Neuron (in vitro differentiated cells): ENCODE measurements around the gene HRAS.

ENCODE experiments used
- H2AFZ ChIP-seq: one replicate; pipeline ENCODE4 v1.6.1; 2013; ENCODE audit warnings: low read depth, mild to moderate bottlenecking, inconsistent platforms, low read length, moderate library complexity
- H3K27me3 ChIP-seq: one replicate; pipeline ENCODE4 v1.6.1; 2013; ENCODE audit warnings: low read length; ENCODE audit not compliant: insufficient read depth
- H3K36me3 ChIP-seq: one replicate; pipeline ENCODE4 v1.6.1; 2013; ENCODE audit warnings: low read length; ENCODE audit not compliant: insufficient read depth
- H3K4me1 ChIP-seq: one replicate; pipeline ENCODE4 v1.6.1; 2013; ENCODE audit warnings: low read length; ENCODE audit not compliant: insufficient read depth
- H3K4me3 ChIP-seq: 2 replicates; pipeline ENCODE4 v1.5.1; 2013; ENCODE audit warnings: mild to moderate bottlenecking, low read length, moderate library complexity
- H3K9me3 ChIP-seq: one replicate; pipeline ENCODE4 v1.6.1; 2013; ENCODE audit warnings: low read length

The HRAS gene

DNA sequence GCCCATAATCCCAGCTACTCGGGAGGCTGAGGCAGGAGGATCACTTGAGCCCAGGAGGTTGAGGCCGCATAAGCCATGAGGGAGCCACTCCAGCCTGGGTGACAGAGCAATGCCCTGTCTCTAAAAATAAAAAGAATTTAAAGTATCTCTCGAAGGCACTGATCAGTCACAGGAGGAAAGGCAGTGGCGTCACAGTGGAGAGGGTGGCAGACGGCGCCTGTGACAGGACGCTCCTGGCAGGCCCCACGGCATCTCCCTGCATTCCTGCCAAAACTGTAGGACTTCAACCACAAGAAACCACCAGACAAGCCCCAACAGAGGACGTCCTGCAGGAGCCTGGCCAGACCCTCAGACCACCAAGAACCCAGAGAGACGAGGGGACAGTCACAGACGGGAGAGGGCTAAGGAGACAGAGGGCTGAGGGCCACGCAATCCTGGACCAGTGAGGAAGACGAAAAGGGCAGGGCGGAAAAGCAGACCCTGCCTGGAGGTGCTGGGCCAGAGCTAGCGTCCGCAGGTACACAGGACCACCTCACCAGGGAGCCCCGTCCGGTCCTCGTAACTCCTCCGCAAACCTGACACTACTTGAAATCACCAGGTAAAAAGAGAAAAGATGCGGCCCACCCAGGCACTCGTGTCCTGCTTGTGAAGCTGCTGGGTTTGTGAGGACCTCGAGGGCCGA, 34.2 kb downstream of the HRAS start:
- no peak overlapping the region for H3K4me3 ChIP-seq

DNA sequence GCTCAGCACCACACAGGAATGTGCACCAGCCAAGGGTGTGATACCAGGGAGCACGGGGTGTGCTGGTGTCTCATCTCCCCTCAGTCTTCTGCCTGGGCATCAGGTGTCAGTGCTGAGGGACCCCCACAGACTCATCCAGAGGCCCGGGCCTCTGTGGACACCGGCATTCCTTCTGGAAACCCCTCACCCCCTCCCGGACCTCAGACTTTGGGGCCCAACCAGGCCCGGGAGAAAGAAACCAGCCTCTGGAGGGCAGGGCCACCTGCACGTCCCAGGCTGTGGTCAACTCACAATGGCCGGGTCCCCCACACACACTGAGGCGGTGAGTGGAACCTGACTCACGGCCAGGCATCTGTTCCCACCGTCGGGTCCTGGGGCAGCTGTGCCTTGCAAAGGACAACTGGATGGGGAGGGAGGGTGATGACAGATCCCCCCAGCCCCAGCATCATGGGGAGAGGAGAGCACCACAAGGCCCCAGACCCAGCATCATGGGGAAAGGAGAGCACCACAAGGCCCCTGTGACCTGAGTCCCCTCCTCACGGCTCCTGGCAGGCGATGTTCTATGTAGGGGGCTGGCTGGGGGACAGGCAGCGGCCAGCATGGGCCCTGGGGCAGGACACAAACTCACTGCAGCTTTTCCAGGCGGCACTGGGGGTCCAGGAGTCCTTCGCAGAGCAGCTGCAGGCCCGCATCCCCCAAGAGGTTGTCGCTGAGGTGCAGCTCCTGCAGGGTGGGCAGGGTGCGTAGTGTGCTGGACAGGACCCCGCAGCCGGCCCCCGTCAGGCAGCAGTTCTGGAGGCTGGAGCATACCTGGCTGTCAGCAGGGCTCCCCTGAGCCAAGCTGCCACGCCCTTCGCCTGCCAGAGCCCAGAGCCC, 35.9 kb downstream of the HRAS start:
- H3K9me3 ChIP-seq: peaks cover 3% of the 10 kb centered on the region
- H3K4me3 ChIP-seq: no peak overlapping the region
- no peaks in the 10 kb centered on the region for H3K27me3 ChIP-seq
- no peak overlapping the region for H2AFZ ChIP-seq
- peaks cover 68% of the 10 kb centered on the region for H3K36me3 ChIP-seq
- no peaks in the 10 kb centered on the region for H3K4me1 ChIP-seq

More for the DNA sequence above, 34.2 kb downstream of the HRAS start:
- no peaks in the 10 kb centered on the region for H3K27me3 ChIP-seq
- peaks cover 10% of the 10 kb centered on the region for H3K4me1 ChIP-seq
- peaks cover 51% of the 10 kb centered on the region for H3K36me3 ChIP-seq
- H3K9me3 ChIP-seq: peaks cover 3% of the 10 kb centered on the region
- no peak overlapping the region for H2AFZ ChIP-seq

DNA sequence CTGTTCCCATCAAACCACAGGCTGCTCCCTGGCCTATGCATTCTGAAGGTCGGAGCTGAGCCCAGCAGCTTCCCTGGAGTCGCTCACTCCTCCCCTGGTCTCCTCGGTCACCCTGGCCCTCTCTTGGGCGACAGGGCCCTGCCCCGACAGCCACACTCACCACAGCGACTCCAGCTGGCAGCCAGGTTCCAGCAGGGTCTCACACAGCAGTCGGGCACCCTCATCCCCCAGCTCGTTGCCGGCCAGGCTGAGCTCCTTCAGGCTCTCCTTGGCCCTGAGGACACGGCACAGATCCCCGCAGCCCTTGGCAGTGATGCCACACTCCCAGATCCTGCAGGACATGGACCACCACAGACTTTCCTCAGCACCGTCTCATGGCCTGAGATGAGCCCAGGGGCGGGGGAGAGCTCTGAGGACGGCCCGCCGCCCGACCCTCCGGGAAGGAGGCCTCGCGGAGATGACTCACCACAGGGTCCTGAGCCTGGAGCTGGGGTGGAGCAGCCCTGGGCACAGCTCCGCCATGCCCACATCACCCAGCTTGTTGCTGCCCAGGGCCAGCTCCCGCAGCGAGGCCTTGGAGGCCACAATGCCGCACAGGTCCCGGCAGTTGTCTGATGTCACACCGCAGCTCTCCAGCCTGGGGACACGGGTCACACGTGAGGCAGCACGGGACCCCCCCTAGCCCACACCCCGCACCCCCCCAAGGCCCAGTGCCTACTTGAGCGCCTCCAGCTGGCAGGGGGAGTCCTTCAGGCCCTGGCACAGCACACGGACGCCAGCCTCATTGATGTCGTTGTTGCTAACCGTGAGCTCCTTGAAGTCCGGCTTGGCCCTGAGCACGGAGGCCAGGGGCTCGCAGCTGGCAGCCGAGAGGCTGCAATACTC, 36.8 kb downstream of the HRAS start:
- H3K4me1 ChIP-seq: no peaks in the 10 kb centered on the region
- no peak overlapping the region for H2AFZ ChIP-seq
- H3K4me3 ChIP-seq: no peak overlapping the region
- H3K9me3 ChIP-seq: peaks cover 3% of the 10 kb centered on the region
- peaks cover 71% of the 10 kb centered on the region for H3K36me3 ChIP-seq
- no peaks in the 10 kb centered on the region for H3K27me3 ChIP-seq

DNA sequence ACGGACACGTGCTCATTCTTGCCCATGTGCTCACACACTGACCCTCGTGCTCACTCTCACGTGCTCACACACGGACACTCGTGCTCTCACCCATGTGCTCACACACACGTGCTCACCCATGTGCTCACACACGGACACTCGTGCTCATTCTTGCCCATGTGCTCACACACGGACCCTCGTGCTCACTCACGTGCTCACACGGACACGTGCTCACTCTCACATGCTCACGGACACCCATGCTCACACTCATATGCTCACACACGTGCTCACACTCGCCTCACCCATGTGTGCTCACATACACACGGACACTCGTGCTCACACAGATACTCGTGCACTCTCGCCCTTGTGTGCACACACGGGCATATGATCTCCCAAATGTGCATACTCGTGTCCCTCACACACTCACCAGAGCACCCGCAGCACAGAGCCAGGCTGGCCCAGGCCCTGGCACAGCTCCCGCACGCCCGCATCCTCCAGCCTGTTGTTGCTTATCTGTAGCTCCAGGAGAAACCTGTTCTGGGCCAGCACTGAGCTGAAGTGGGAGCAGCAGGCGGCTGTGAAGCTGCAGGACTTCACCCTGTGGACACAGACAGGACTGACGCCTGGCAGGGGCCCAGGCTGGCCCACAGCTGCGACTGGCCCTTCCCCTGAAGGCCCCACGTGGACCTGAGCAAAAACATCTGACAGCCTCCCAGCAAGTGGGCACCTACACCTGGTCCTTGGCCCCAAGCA, 37.6 kb downstream of the HRAS start:
- Histone ChIP-seq H3K9me3 (peaks cover 3% of the 10 kb centered on the region), H3K27me3 (no peaks in the 10 kb centered on the region), H2AFZ (no peak overlapping the region), H3K36me3 (peaks cover 71% of the 10 kb centered on the region), H3K4me1 (no peaks in the 10 kb centered on the region), H3K4me3 (no peak overlapping the region)

DNA sequence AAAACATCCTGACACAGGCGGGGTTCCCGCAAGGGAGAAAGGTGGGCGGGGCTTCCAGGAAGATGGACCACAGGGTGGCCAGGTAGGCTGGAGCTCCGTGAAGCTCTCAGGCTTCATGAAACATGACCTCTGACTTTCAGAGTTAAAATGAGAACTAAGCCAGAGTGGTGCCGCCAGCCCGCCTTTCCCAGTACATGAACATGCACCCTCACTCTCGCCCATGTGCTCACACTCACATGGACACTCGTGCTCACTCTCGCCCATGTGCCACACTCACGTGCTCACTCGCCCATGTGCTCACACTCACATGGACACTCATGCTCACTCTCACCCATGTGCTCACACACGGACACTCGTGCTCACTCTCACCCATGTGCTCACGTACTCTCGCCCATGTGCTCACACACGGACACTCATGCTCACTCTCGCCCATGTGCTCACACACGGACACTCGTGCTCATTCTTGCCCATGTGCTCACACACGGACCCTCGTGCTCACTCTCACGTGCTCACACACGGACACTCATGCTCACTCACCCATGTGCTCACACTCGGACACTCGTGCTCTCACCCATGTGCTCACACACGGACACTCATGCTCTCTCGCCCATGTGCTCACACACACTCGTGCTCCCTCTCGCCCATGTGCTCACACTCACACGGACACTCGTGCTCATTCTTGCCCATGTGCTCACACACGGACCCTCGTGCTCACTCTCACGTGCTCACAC, 38.4 kb downstream of the HRAS start:
- peaks cover 3% of the 10 kb centered on the region for H3K9me3 ChIP-seq
- no peak overlapping the region for H3K4me3 ChIP-seq
- no peaks in the 10 kb centered on the region for H3K4me1 ChIP-seq
- H3K27me3 ChIP-seq: no peaks in the 10 kb centered on the region
- H2AFZ ChIP-seq: no peak overlapping the region
- H3K36me3 ChIP-seq: peaks cover 71% of the 10 kb centered on the region

DNA sequence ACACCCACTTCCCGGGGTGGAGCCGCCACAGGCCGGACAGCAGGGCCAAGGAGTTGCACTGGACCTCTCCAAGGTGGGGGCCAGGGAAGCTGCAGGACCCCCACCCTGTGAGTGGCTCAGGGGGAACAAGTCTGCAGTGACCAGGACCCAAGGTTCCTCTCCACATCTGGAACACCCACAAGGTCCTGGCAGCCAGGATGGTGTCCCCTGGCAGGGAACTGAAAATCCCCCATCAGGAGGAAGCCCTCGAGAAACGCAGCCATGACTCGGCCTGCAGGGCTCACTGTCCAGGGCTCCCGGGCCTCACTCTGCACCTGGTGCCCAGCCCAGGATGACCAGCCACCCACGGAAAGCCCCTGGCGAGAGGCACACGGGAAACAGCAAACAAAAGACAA, 39.8 kb downstream of the HRAS start:
- Histone ChIP-seq H2AFZ (no peak overlapping the region), H3K36me3 (peaks cover 65% of the 10 kb centered on the region), H3K4me1 (no peaks in the 10 kb centered on the region), H3K27me3 (no peaks in the 10 kb centered on the region), H3K9me3 (peaks cover 3% of the 10 kb centered on the region), H3K4me3 (no peak overlapping the region)

DNA sequence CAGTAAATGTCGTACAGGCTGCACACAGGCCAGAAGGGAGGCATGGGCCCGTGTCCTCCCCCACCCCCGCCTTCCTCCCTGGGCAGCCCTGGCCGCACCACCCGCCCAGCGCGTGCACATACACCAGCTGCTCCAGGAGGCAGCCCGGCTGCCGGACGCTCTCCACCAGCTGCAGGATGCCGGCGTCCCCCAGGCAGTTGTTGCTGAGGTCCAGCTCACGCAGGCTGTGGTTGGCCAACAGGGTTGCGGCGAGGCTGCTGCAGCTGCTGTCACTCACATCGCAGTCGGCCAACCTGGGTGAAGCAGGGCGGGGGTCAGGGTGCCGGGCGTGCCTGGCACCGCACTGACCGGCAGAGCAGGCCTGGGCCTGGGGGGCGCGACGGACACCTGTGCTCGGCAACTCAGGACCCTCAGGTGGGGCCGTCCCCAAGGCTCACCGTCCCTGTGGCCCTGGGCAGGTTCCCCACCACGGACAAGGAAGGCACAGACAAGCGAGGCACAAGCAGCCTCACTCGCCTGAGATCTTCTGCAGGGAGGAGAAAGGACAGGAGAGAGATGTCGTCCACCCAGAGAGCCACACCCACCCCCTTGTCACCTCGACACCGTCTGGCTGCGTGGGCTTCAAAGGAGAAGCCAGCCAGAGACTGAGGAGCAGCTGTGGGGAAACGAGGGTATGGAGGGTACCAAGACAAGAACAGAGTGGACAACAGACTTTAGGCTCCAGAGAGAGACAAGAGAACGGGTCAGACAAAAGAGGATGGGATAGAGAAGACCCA, 40.4 kb downstream of the HRAS start:
- Histone ChIP-seq H3K9me3 (peaks cover 3% of the 10 kb centered on the region), H3K4me1 (no peaks in the 10 kb centered on the region), H3K36me3 (peaks cover 60% of the 10 kb centered on the region)

DNA sequence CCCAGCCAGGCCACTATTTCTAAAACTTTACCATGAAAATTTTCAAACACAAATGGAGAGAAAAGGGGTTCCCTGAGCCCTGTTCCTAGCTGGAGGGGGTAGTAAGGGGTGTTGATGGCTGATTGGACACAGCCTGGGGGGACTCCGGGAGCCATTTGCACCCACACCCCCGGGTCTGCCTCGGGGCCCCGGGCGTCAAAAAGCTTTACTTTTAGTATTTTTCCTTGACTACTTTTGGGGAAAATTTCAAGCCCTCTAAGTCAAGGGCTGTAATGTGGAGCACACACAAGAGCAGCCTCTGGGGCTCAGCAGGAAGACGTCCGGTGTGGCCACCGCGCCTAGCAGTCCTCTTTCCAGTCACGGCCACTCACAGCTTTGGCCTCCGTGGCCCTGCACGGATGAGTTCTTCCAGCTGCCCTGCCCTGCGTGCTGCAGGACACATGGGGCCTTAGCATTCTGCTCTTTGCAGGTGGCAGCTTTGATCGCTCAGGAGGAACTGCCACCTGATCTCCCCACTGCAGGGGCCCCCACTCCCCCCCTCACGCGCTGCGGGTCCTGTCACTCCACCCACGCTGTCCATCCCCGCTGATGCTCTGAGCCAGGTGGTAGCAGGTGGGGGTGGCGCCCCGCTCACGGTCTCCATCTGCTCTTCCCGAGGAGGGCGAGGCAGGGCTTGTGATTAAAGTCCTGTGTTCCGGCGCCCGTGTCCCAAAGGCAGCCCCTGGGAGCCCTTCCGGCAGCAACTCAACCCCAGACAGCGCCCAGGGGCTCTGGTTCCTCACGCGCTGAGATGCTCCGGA, 42.7 kb downstream of the HRAS start:
- Histone ChIP-seq H3K4me3 (no peak overlapping the region), H3K9me3 (peaks cover 2% of the 10 kb centered on the region), H3K36me3 (peaks cover 42% of the 10 kb centered on the region), H3K4me1 (no peaks in the 10 kb centered on the region), H2AFZ (no peak overlapping the region), H3K27me3 (no peaks in the 10 kb centered on the region)

More for the DNA sequence above, 40.4 kb downstream of the HRAS start:
- Histone ChIP-seq H2AFZ (no peak overlapping the region), H3K27me3 (no peaks in the 10 kb centered on the region), H3K4me3 (no peak overlapping the region)

DNA sequence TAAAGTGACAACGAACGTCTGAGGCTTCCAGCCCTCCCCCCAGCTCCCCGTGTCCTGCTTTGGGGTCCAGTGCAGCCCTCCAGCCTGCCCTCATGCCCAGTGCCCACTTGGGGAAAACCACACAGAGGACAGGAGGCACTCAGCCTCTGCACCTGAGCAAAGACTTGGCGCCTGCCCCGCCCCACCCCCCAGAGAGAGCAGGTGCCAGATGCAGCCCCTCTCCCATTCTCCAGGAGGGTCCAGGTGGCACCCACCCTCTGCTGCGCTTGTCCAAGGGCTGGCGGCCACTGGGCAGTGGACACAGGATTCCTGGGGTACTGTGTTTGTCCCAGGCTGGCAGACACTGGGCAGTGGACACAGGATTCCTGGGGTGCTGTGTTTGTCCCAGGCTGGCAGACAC, 44.0 kb downstream of the HRAS start:
- Histone ChIP-seq H3K9me3 (no peaks in the 10 kb centered on the region), H3K4me1 (no peaks in the 10 kb centered on the region), H3K4me3 (no peak overlapping the region), H2AFZ (no peak overlapping the region), H3K27me3 (no peaks in the 10 kb centered on the region), H3K36me3 (peaks cover 31% of the 10 kb centered on the region)

DNA sequence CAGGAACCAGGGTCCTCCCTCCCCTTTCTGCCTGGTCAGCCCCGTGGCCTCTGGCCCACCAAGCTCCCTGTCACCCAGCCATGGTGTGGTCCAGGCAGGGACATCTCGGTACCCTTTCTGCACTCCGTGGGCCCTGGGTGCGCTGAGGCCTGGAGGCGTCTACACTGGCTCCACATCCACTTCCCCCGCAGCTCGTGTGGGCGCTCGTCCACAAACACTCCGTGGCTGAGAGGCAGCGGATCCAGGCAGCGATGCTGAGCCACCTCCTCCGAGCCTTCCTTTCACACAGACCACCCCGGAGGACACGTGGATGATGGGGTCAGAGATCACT, 44.5 kb downstream of the HRAS start:
- H3K9me3 ChIP-seq: no peaks in the 10 kb centered on the region
- no peak overlapping the region for H2AFZ ChIP-seq
- no peak overlapping the region for H3K4me3 ChIP-seq
- H3K4me1 ChIP-seq: no peaks in the 10 kb centered on the region
- no peaks in the 10 kb centered on the region for H3K27me3 ChIP-seq
- peaks cover 28% of the 10 kb centered on the region for H3K36me3 ChIP-seq
